Neural cell (in vitro differentiated cells): Measurements from ENCODE around the gene SLC25A25.

Experiments used
- CTCF ChIP-seq: fragments of 450-650 bp; IDR thresholded peaks from 2 replicates; pipeline ENCODE4 v1.5.1; 2014; ENCODE audit warnings: antibody characterized with exemption, mild to moderate bottlenecking, moderate library complexity; ENCODE audit not compliant: poor library complexity, severe bottlenecking
- EZH2 ChIP-seq: fragments of 200-600, 300-800 bp; shearing (Covaris generic), sonication (generic); IDR thresholded peaks from 2 replicates; pipeline ENCODE4 v1.6.1; 2014; ENCODE audit warnings: antibody characterized with exemption, low read length, borderline replicate concordance, mild to moderate bottlenecking; ENCODE audit not compliant: insufficient read depth, poor library complexity, severe bottlenecking
- POLR2AphosphoS5 ChIP-seq: IDR thresholded peaks from 2 replicates; pipeline ENCODE4 v1.6.1; 2012
- RAD21 ChIP-seq: fragments of 450-650 bp; conservative IDR thresholded peaks from 2 replicates; pipeline ENCODE4 v1.6.1; 2014; ENCODE audit warnings: antibody characterized with exemption, mild to moderate bottlenecking, moderate library complexity

DNA sequence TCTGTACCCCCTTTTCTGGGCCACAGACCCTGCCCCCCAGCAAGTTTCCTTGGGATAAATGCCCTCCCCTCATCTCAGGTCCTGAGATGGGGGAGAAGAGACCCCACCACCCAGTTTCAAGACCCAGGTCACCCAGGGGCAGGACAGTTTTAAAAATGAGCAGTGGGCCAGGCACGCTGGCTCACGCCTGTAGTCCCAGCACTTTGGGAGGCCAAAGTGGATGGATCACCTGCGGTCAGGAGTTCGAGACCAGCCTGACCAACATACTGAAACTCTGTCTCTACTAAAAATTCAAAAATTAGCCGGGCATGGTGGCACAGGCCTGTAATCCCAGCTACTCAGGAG is 53.4 kb downstream of the SLC25A25 start:
- TF ChIP-seq EZH2 (no peak), RAD21 (no peak), CTCF (no peak), POLR2AphosphoS5 (no peak)
